Measurements from ENCODE around the gene RABGGTA. TPM values are rescaled to one million over a fixed set of nuclear protein-coding genes. Genes with fewer than 3 reads are reported as not detected.

Gene RABGGTA
- total RNA-seq, 1 experiment from 2014 or later = 25.6 TPM

- Histone ChIP-seq H2BK120ac (ENCODE audit: low read depth, low read length, poor library complexity, severe bottlenecking) (no peak within 1 kb of the TSS), H4K8ac (replicated peaks; ENCODE audit: insufficient read length, low read depth, low read length) (no peak within 1 kb of the TSS), H3K9ac (ENCODE audit: extremely low read depth, insufficient read length, low read length) (peak within 1 kb of the TSS; percentile 84), H3K27me3 (ENCODE audit: insufficient read depth, low read length) (no peaks in the 10 kb centered on the region), H2AFZ (ENCODE audit: low read length) (no peak within 1 kb of the TSS), H3K79me1 (ENCODE audit: insufficient read depth, low read depth, low read length, poor library complexity, severe bottlenecking) (peaks cover 3% of the 10 kb centered on the region), H3K4ac (ENCODE audit: low read depth, low read length) (no peak within 1 kb of the TSS), H2BK5ac (ENCODE audit: insufficient read length, low read length) (no peak within 1 kb of the TSS), H3K4me2 (ENCODE audit: insufficient read depth, insufficient read length, low read length) (peak within 1 kb of the TSS; percentile 100), H4K91ac (ENCODE audit: insufficient read length, low read depth, low read length) (no peak within 1 kb of the TSS), H2AK5ac (ENCODE audit: insufficient read length, low read length) (no peak within 1 kb of the TSS), H3T11ph (ENCODE audit: low read length) (no peak within 1 kb of the TSS), H3K18ac (ENCODE audit: insufficient read length, low read depth, low read length) (peak within 1 kb of the TSS; percentile 68), H3K23me2 (ENCODE audit: insufficient read length, low read depth, low read length, poor library complexity, severe bottlenecking) (peaks cover 11% of the 10 kb centered on the region), H3K56ac (ENCODE audit: insufficient read length, low read depth, low read length) (no peak within 1 kb of the TSS), H3K23ac (ENCODE audit: insufficient read length, low read depth, low read length) (no peak within 1 kb of the TSS), H2BK20ac (ENCODE audit: low read depth, low read length, poor library complexity, severe bottlenecking) (no peak within 1 kb of the TSS), H4K5ac (ENCODE audit: insufficient read length, low read depth, low read length) (no peak within 1 kb of the TSS), H3K27ac (ENCODE audit: insufficient read length, low read depth, low read length) (no peak within 1 kb of the TSS), H3K4me1 (ENCODE audit: insufficient read depth, low read length) (peaks cover 4% of the 10 kb centered on the region; the same call in 1 of the 2 replicates), H3K79me2 (ENCODE audit: insufficient read depth, low read length) (peaks cover 4% of the 10 kb centered on the region; the same call in 1 of the 2 replicates), H3K9me3 (ENCODE audit: control insufficient read depth, low read depth, low read length) (no peaks in the 10 kb centered on the region), H2BK15ac (ENCODE audit: low read depth, low read length) (no peak within 1 kb of the TSS), H4K20me1 (ENCODE audit: control insufficient read depth, insufficient read depth, insufficient read length) (no peaks in the 10 kb centered on the region), H2BK12ac (ENCODE audit: insufficient read length, low read depth, low read length) (no peak within 1 kb of the TSS), H3K14ac (ENCODE audit: insufficient read depth, low read length) (peak within 1 kb of the TSS; percentile 82)
- Mint-ChIP-seq H3K4me1 (peaks cover 21 to 22% of the 10 kb centered on the region in 2 experiments), H3K27me3 (ENCODE audit: low read depth) (no peaks in the 10 kb centered on the region; the same call in 1 of the 2 replicates), H3K36me3 (ENCODE audit: insufficient read depth in 1 of 3, low read depth in 3 of 3) (peaks cover 22 to 52% (median 49%) of the 10 kb centered on the region in 3 experiments), H3K4me3 (peak within 1 kb of the TSS; percentile 91 to 93), H3K27ac (peak within 1 kb of the TSS; percentile 74 to 97 (median 94); a peak in 5 of 7 replicates), H3K9me3 (no peaks in the 10 kb centered on the region; a peak in 1 of 5 replicates)
- TF ChIP-seq CTCF (conservative IDR thresholded peaks at IDR 0.05) = no peak
- DNase-seq = peak; percentile 90
- no CpG with 5 or more reads among the region's 75 CpGs for WGBS (ENCODE audit: extremely low coverage, insufficient read length, low lambda C conversion rate)
These were observed 28.1 kb upstream of the RABGGTA start, which contains the start of the genes DHRS1 and NOP9 for GRCh38 chr14:24299255-24300191. TSS of gene DHRS1 (minus strand) at chr14:24299780. CDS start at chr14:24299106, 674 bp downstream. TSS of gene NOP9 (plus strand) at chr14:24299850. CDS start at chr14:24299955, 105 bp downstream.

All from H9 (cell line).